Measurements from ENCODE around the gene MYNN. TPM values are rescaled to one million over a fixed set of nuclear protein-coding genes. Genes with fewer than 3 reads are reported as not detected.
A peak's percentile ranks its signal among the peaks of the same experiment; 100 is the strongest.

MYNN gene
- total and polyA plus RNA-seq, 9 of the 15 experiments (the other 6 are each of a cell fraction or from before 2014, with no cell fraction given): 10.4 to 35.7 (median 21.3) TPM

- TF ChIP-seq ERF (CRISPR knock-in tag; IDR thresholded peaks at IDR 0.05): no peak
- TF ChIP-seq ZNF780A (CRISPR knock-in tag; IDR thresholded peaks at IDR 0.05): no peak
- no peak for TF ChIP-seq ZFP1 (CRISPR knock-in tag; IDR thresholded peaks at IDR 0.05)
Measured at GRCh38 chr3:169751875-169752274, 21.3 kb upstream of the MYNN start (continued).

- H3K4me1 ChIP-seq (replicated peaks in 1 of 2; ENCODE audit: control insufficient read depth in 2 of 2, insufficient read depth in 2 of 2, low read length in 2 of 2): peaks cover 0 to 31% of the 10 kb centered on the region in 2 experiments; a peak in 4 of 5 replicates
- POLR2A ChIA-PET: interaction anchor here (1.6 kb wide), 1 partner anchor 10 kb away, joined by 3 read pairs; the partner anchor contains the start of gene TERC
- intact Hi-C loops (cut with micrococcal nuclease): no loop called here
- DNase-seq (ENCODE audit: extremely low read depth in 1 of 4, low spot score in 3 of 4): no peak
- BruUV-seq (replicated peaks): no TSS peak
- FAIRE-seq: no peak
- no peaks in the 10 kb centered on the region for H3K27me3 ChIP-seq (ENCODE audit: control insufficient read depth in 2 of 2, insufficient read depth in 2 of 2, low read length in 2 of 2)
- H4K20me1 ChIP-seq (replicated peaks; ENCODE audit: control insufficient read depth, insufficient read depth, low read length): no peaks in the 10 kb centered on the region
- no peak overlapping the region for H3K27ac ChIP-seq (ENCODE audit: extremely low read depth, low read depth, low read length)
- H3K79me2 ChIP-seq (ENCODE audit: control insufficient read depth, insufficient read depth, low read length): no peaks in the 10 kb centered on the region
- H3K36me3 ChIP-seq (ENCODE audit: control insufficient read depth, insufficient read depth, low read length): no peaks in the 10 kb centered on the region
- H3K4me2 ChIP-seq (ENCODE audit: insufficient read depth, low read length): no peak overlapping the region
- WGBS (ENCODE audit: insufficient coverage, low coverage, missing lambda C conversion rate): 51% methylated on average over 3 of the region's 3 CpGs
- no peak for ATAC-seq
- peak overlapping the region; percentile 47 for H2AFZ ChIP-seq (ENCODE audit: low read depth, low read length)
- in situ Hi-C loops (cut with MboI): no loop called here
- CTCF ChIA-PET (ENCODE audit: low intra/inter-chr PET ratio): no interaction called here
- H3K9me3 ChIP-seq (replicated peaks; ENCODE audit: control insufficient read depth, insufficient read depth, low read depth, low read length): peaks cover 6% of the 10 kb centered on the region
- H3K9ac ChIP-seq (ENCODE audit: insufficient read depth in 1 of 2, low read depth in 2 of 2, low read length in 2 of 2): no peak overlapping the region
- TF ChIP-seq HNRNPUL1 (IDR thresholded peaks at IDR 0.05; ENCODE audit: low read length) (no peak), ZNF75A (CRISPR knock-in tag; IDR thresholded peaks at IDR 0.05) (no peak)
- H3K4me3 ChIP-seq: no peak overlapping the region
- no peaks in the 10 kb centered on the region for H3K9me1 ChIP-seq (ENCODE audit: control insufficient read depth, insufficient read depth, low read length)
Measured at GRCh38 chr3:169754711-169755110, 18.5 kb upstream of the MYNN start.

- Histone ChIP-seq H2AFZ (ENCODE audit: low read depth, low read length) (no peak overlapping the region), H4K20me1 (replicated peaks; ENCODE audit: control insufficient read depth, insufficient read depth, low read length) (no peaks in the 10 kb centered on the region), H3K4me1 (replicated peaks in 1 of 2; ENCODE audit: control insufficient read depth in 2 of 2, insufficient read depth in 2 of 2, low read length in 2 of 2) (peaks cover 0 to 39% of the 10 kb centered on the region in 2 experiments; a peak in 4 of 5 replicates), H3K9me3 (replicated peaks; ENCODE audit: control insufficient read depth, insufficient read depth, low read depth, low read length) (peaks cover 13% of the 10 kb centered on the region), H3K9ac (ENCODE audit: insufficient read depth in 1 of 2, low read depth in 2 of 2, low read length in 2 of 2) (no peak overlapping the region), H3K4me2 (ENCODE audit: insufficient read depth, low read length) (no peak overlapping the region), H3K9me1 (ENCODE audit: control insufficient read depth, insufficient read depth, low read length) (no peaks in the 10 kb centered on the region), H3K27me3 (ENCODE audit: control insufficient read depth in 2 of 2, insufficient read depth in 2 of 2, low read length in 2 of 2) (no peaks in the 10 kb centered on the region), H3K4me3 (no peak overlapping the region), H3K27ac (ENCODE audit: extremely low read depth, low read depth, low read length) (no peak overlapping the region), H3K79me2 (ENCODE audit: control insufficient read depth, insufficient read depth, low read length) (no peaks in the 10 kb centered on the region), H3K36me3 (ENCODE audit: control insufficient read depth, insufficient read depth, low read length) (no peaks in the 10 kb centered on the region)
- BruUV-seq (replicated peaks): no TSS peak
- in situ Hi-C loops (cut with MboI): no loop called here
- ATAC-seq (no peak), DNase-seq (ENCODE audit: extremely low read depth in 1 of 4, low spot score in 3 of 4) (no peak), FAIRE-seq (no peak)
- 39% methylated on average over 2 of the region's 2 CpGs for WGBS (ENCODE audit: insufficient coverage, low coverage, missing lambda C conversion rate)
- intact Hi-C loops (cut with micrococcal nuclease): no loop called here
- TF ChIP-seq DMBX1 (CRISPR knock-in tag; IDR thresholded peaks at IDR 0.05; ENCODE audit: borderline replicate concordance) (no peak), MEF2D (tag; conservative IDR thresholded peaks at IDR 0.05; ENCODE audit: low read depth) (0 out of 2 replicates have a peak, but pooled peaks have one; percentile 53)
- CTCF ChIA-PET (ENCODE audit: low intra/inter-chr PET ratio): no interaction called here
- POLR2A ChIA-PET: no interaction called here
Measured at GRCh38 chr3:169755488-169755887, 17.7 kb upstream of the MYNN start.

Data from K562 (cell line).